HG03097 (cell line): ENCODE data around the gene JMJD6.
"Not testable (repeated sequence)": the region's sequence is repeated elsewhere in the genome, so short reads cannot be mapped to it uniquely, and the experiment has no call there.

Experiments
- ATAC-seq: cut with Tn5 transposase; IDR thresholded peaks from one replicate; pipeline ENCODE4 v1.9.1; 2021; ENCODE audit not compliant: unreplicated experiment, low FRiP score

JMJD6 gene

DNA sequence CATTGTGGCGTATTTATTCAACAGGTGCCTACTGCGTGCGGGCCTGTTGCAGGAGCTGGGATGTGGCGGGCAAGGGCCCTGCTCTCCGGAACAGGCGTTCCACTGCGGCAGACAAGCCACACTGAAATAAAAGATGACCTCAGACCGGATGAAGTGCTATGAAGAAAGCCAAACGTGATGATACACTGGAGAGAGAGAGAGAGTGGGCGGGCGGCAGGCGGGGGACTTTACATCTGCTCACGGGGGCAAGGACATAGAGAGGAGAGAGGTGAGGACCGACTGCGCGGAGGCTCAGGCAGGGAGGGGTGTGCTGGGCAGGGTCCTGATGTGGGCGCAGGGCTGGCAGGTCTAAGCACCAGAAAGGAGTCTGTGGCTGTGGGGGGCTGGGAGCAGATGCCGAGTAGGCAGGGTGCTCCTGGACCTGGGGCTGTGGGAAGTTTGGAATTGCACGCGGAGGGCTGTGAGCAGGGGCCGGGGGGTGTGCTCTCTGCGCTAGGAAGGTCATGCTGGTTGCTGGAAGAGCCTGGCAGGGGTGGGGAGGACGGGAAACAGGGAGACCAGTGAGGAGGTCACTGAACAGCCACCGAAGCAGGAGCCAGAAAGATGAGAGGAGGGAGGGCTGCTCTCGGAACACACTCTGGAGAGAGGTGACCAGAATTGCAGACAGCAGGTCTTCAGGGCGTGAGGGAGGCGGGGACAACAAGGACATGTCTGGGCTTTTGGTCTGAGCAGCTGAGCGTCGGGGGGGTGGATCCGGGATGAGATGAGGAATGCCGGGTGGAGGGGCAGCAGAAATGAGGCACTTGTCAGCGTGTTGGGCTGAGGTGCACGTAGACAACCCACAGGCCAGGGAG, 25.6 kb downstream of the JMJD6 start:
- no peak for ATAC-seq

DNA sequence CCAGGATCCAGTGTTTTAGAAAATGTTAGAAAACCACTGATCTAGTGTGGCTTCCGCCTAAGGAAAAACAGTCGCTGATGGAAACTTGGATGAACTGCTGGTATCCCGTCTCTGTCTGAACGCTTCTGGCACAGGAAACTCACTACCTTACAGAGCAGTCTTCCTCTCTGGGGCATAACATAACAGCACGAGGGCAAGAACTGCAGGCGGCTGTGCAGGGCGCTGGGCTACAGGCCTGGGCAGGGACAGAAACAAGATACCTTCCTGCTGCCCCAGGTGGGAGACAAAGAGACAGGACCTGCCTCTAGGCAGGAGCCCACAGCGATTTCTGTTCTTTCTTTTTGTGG, 26.2 kb downstream of the JMJD6 start:
- ATAC-seq, result no peak

DNA sequence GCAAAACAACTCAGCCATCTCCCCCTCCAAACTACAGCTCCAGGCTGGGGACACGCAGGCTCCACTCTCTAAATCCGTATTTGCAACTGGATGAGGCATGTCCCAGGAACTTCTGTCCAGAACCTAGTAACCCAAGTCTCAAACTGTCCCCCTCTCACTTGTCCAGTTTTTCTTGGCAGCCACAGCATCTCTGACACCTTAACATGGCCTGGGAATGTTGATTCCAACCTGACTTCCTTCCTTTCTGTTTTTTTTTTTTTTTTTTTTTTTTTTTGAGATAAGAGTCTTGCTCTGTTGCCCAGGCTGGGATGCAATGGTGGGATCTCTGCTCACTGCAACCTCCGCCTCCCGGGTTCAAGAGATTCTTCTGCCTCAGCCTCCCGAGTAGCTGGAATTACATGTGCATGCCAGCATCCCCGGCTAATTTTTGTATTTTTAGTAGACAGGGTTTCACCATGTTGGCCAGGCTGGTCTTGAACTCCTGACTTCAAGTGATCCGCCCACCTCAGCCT, 27.9 kb downstream of the JMJD6 start:
- not testable (repeated sequence) for ATAC-seq

DNA sequence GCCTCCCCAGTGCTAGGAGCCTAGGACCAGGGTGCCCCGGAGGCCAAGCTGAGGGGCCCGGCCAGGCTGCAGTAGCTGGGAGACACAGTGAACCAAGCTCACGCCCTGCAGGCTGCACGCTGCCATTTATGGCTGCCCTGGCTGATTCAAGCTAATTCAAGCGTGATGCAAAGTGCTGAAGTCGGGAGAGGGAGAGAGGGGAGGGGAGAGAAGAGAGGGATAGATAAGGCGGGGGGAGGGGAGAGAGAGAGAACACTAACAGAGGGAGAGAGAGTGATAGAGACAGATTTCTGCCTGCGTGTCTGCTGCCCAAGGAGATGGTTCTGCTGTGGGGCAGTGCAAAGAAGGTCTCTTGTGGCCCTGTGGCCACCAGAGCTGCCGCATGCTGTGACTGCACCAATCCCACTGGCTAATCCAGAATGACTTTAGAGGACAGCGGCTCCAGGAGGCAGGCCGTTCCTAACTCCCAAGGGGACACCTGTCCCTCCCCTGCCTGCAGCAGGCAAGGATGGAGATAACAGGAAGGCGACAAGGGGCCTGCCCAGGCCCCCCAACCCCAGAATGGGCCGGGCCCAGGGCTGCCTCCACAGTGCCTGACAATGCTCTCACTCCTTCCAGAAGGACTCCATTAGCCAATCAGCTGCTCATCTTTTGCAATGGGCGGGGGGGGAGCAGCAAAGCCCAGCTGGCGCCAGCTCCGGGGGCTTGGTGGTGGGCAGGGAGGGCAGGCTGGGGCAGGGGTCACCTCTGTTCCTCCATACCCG, 28.5 kb downstream of the JMJD6 start:
- no peak for ATAC-seq

DNA sequence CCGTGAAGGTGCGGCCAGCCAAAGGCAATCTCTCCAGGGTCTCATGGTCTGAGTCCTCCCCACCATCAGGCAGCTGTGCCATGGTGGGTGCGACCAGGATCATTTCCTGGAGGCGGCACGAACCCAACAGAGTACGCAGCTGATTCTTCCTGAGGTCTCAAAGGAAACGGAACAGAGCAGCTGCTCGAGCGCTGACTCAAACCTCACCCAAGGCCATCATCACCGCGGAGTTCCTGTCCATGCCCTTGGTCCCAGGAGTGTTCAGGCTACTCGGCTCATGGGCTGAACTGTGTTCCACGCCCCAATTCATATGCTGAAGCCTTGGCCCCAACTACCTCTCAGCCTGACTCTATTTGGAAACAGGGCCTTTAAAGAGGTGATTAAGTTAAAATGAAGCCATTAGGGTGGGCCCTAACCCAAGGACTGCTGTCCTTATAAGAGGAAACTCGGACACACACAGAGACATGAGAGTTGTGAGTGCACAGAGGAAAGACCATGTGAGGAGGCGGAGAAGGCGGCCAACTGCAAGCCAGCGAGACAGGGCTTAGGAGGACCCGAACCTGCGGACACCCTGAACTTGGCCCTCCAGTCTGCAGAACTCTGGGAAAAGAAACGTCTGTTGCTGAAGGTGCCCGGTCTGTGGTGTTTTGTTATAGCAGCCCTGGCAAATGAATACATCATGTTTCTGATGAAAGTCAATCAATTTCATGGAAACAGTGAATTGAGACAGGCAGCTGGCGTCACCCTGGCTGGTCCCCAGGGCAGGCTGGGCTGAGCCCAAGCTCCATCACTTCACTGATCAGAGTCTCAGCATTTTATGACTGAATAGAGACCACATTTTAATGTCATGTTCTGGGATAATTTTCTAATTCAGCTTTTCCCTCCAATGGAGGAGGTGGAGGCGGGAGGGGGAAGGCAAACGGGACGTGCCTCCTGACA, 29.4 kb downstream of the JMJD6 start:
- peak; percentile 68 for ATAC-seq

DNA sequence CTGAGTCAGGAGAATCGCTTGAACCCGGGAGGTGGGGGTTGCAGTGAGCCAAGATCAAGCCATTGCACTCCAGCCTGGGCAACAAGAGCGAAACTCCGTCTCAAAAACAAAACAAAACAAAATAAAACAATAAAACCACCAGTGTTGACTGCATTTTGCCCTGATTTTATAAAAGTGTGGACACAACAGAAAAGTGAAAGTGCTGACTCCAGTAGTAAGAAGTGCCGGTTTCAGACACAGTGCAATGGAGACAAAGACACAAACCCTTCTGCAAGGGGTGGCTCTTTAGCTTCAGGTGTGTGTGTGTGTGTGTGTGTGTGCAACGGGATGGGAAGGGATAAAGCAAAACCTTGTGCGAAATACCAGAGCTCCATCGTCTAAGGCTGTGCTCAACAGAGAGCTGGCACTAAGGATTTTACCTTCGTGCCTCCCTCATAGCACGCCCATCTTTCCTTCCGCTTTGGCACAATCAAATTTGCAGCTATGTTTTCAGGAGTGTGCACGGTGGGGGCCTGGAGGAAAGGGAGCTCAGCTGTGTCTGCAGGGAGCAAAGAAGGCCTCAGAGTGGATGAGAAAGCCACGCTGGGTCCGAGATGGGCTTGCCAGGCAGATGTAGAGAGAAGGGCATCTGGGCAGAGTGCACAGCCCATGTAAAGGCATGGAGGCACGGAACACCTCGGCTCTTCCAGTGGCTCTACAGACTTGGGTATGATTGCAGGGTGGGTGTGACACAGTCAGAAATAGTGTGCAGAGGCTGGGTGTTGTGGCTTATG, 31.2 kb downstream of the JMJD6 start:
- ATAC-seq, result no peak

DNA sequence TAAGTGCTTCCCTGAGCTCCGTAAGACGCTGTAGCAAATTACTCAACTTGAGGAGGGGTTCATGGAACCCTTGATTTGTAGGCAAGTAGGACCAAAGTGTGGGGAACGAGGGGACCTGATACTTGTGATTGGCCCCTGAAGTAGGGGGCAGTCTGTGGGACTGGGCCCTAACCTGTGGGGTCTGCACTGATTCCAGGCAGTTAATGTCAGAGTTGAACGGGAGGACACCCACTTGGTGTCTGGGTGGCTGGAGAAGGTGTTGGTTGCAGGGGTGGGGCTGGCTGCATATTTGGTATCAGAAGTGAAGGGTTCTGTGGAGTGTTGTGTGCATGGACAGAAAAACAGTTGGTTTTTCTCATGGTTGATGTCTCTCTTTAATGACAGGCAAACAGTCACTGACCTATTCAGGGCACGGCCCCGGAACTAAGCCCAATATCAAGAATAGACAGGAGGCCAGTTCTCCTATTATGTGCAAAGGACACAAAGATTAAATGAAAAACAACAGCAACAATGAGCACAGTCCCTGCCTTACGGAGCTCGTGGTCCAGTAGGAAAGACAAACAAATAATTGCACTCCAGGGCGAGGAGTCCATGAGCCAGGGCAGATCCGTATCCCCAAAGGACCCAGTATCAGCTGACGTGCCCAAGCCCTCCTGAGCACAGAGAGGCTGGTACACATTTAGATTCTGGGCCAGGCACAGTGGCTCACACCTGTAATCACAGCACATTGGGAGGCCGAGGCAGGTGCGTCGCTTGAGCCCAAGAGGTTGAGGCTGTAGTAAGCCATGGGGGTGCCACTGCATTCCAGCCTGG, 34.8 kb downstream of the JMJD6 start:
- no peak for ATAC-seq

DNA sequence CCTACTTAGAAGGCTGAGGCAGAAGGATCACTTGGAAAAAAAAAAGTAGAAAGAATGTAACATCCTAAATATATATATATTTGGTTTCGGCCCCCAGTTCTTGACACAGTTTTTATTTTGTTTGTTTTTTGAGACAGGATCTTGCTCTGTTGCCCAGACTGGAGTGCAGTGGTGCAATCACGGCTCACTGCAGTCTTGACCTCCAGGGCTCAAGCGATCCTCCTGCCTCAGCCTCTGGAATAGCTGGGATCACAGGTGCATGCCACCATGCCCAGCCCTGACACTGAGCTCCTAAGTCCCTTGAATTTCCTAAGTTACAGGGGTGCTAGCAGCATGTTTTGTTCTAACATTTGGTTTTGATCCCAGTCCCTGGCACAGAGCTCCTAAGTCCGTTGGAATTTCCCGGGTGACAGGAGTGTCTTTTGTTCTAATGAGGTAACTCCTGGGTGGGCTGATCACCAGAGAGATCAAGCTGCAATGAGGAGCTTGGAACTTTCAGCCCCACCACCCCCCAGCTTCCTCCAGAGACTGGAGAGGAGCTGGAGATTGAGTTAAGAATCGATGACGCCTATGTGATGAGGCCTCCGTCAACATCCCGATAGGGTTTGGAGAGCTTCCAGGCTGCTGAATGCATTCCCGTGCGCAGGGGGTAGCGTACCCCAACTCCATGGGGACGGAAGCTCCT, 35.7 kb downstream of the JMJD6 start:
- ATAC-seq, result no peak

DNA sequence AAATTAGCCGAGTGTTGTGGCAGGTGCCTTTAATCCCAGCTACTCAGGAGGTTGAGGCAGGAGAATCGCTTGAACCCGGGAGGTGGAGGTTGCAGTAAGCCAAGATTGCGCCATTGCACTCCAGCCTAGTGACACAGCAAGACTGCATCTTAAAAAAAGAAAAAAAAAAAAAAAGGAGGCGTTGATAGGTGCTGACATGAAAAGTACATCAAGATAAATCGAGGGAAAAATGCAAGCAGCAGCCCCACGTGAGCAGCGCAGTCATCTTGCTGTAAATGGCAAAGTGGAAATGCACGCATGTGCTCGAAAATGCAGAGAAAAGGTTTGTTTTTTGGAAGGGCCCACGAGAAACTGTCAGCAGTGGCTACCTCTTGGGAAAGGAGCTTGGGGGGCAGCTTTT, 36.5 kb downstream of the JMJD6 start:
- ATAC-seq, result no peak

DNA sequence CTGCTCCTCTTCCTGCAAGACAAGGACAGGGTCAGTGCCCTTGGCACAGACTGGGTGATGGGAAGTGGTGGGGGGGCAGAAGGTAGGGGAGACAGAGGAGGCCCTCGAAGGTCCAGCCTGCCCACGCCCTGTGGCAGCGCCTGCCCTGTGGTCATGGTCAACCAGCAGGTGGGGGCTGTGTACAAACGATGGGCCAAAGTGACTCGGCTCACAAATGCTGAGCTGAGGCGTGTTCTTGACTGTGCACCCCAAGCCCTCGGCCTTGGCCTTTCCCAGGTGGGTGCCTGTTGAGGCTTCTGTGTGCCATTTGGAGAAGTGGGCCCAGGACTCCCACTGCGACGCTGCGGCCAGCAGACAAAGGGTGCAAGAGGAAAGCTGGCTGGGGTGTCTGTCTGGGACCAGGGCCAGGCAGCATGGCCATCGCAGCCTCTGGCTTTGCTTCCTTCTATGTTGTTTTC, 38.2 kb downstream of the JMJD6 start:
- no peak for ATAC-seq

DNA sequence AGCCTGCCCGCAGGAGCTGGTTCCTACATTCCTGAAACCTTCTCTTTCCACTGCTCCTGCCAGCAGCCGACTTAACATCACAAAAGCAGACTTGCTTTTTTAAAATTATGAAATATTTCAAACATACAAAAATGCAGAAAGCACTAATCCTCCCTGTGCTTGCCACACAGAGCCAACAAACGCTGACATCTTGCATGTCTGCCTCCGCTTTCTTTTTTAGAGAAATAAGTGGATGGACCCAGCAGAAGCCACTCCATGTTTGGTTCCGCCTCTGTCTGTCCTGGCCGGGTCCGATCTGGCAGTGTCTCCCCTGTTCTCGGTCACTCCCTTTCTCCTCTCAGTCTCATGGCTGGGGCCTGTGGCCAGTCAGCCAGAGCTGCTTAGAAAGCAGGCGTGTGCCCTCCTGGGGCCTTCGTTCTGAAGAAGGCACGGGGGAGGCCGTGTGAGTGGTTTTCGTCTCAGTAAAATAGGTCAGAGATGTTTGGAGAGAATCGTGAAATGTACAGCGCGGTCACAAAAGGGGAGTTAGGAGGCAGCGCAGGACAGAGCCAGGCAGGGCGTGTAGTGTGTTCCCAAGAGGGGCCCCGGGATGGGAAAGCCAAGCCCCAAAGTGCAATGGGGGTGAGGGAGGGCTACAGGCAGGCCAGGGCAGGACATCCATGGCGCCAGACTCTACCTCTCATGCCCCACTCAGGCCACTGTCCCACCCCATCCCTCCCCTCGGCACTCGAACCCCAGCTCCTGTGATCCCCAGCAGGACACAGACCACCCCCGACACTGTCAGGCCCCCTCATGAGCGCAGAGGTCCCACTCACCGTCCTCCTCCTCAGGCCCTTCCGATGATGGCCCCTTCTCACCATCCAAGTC, 38.9 kb downstream of the JMJD6 start:
- no peak for ATAC-seq

DNA sequence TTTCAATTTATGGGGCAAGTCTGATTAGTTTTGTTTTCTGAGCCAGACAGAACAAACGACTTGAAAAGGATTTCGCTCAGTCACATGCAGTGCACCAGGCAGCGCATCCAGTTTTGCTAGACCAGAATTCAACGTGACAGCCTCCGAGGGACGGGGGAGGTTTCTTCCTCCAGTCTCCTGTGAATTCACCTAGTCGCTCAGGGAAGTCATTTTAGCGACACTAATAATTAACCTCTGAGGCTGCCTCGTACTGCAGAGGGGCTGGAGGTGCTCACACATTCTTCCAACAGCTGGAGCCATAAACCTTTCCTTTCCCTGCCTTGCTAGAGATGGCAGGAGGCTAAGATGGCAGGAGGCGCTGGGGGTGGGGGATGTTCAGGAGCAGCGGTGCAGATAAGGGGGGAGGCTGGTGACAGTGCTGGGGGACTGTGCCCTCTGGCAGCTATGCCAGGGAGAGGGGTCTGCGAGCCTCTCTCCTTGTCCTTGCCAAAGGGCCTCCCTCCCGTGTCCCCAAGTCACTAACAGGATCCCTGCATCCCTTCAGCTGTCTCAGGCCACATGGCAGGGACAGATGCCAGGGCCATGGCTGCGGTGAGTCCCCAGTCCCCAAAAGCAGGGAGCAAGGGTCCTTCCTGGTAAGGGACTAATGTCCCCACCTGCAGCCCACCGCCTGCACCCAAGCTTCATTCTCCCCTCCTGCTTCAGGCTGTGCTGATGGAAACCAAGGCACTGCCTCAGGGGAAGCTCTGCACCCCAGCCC, 39.7 kb downstream of the JMJD6 start:
- no peak for ATAC-seq

DNA sequence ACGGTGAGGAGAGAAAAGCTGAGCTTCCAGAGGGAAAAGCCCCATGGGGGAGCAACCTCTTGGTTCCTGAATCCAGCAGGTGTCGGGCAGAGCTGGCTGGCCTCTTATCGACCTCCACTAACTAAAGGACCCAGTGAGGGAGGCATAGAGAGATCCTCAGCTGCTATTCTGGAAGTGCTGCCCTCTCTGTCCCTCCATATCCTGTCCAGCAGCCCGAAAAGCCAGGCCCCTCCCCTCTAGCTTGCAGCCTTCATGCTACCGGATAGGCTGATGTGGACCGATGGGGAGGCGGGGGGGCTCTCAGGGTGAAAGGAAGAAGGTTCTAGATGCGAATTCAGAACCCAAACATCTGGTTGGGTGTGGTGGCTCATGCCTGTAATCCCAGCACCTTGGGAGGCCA, 40.6 kb downstream of the JMJD6 start:
- ATAC-seq, result no peak

DNA sequence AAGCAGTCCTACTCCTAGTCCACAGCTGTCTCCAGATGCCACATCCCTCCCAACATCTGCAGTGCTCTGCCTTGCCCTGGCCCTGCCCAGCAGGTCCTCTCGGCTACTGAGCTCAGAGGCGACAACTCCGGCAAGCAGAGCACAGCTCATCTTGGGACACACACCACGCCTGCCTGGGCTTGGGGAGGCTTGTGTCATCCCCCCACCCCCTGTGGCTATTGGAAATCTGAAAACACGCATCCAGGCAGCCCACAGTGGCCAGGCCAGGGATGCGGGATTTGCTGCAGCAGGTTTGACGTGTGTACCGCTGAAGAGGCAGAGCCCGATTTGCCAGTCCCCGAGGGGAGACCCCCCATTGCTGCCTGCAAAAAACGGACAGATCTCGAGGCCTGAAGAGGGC, 41.0 kb downstream of the JMJD6 start:
- ATAC-seq, result no peak

DNA sequence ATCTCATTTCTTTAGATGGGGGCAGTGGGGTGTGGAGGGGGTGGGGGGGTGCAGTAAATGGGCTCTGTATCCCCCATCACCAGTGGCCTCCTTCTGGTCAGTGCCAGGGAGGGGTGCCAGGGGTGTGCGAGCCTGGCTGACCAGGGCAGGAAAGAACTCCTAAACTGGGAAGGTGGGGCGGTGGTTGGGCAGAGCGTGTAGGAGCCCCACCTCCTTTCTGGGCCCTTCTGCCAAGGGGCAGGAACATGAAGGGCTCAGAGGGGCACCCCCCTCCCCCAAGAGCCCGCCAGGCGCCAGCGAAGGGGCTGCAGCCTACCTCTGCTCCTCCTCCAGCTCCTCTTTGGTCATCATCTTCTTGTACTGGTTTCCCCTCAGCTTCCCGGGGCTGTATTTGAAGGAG, 41.6 kb downstream of the JMJD6 start:
- ATAC-seq, result no peak

DNA sequence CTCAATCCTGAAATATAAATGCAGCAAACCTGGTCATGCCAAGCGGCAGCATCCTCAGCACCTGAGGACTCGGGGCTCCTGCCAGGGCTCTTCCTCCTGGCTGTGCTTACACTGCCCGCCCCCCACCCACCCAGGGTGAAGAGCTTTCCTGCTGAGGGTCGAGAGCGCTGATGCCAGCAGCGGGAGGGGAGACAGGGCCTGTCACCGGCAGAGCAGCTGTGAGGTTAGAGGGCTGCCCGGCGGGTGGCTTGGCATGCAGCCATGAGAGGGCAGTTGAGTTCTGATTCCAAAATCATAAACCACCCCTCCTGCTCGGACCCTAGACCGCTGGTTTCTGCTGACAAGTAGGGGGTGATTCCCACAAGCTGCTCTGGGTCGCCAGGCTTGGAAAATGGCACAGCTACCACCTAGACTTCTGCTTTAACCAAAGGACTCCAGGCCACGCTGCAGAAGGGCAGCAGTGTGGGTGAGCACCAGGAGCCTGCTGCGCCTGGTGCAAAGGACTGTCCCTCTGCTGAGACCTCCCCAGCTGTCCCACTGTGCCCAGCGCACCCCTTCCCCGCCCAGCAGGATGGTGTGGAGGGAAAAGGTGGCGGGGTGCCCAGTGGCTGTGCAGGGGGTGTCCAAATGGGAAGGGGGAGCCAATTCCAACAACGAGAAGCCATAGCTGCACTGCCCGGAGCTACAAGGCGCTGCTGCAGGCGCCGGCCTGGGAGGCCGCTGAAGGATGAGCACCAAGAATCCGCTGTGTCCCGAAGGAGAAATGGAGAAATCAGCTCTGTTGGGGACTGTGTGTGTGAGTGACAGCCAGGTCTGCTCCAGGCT, 42.3 kb downstream of the JMJD6 start:
- no peak for ATAC-seq
